HEK293 (cell line): Measurements from ENCODE around the gene KIF27.

ENCODE experiments used
- HIC1 ChIP-seq: fragments of 450-650 bp; formaldehyde crosslinking; IDR thresholded peaks from 2 replicates; pipeline ENCODE4 v1.5.1; 2016; ENCODE audit warnings: missing biosample characterization, missing genetic modification characterization
- PRDM1 ChIP-seq: fragments of 450-650 bp; formaldehyde crosslinking; IDR thresholded peaks from 2 replicates; pipeline ENCODE4; 2016; ENCODE audit warnings: missing biosample characterization, missing genetic modification characterization
- SCRT2 ChIP-seq: fragments of 450-650 bp; formaldehyde crosslinking; IDR thresholded peaks from 2 replicates; pipeline ENCODE4 v1.5.1; 2016; ENCODE audit warnings: missing biosample characterization, missing genetic modification characterization
- YY1 ChIP-seq: fragments of 450-650 bp; formaldehyde crosslinking; IDR thresholded peaks from 2 replicates; pipeline ENCODE4 v1.5.1; 2018; ENCODE audit warnings: missing biosample characterization, missing genetic modification characterization
- ZFHX2 ChIP-seq: fragments of 450-650 bp; formaldehyde crosslinking; conservative IDR thresholded peaks from 2 replicates; pipeline ENCODE4 v1.5.1; 2016; ENCODE audit warnings: missing biosample characterization, missing genetic modification characterization
- ZNF488 ChIP-seq: fragments of 450-650 bp; formaldehyde crosslinking; IDR thresholded peaks from 2 replicates; pipeline ENCODE4 v1.5.1; 2016; ENCODE audit warnings: missing biosample characterization, missing genetic modification characterization
- ZNF518A ChIP-seq: fragments of 450-650 bp; formaldehyde crosslinking; conservative IDR thresholded peaks from 2 replicates; pipeline ENCODE4 v1.5.1; 2016; ENCODE audit warnings: low read depth, missing biosample characterization, missing genetic modification characterization
- ZNF549 ChIP-seq: fragments of 450-650 bp; IDR thresholded peaks from 2 replicates; pipeline ENCODE4 v1.5.1; 2018; ENCODE audit warnings: missing biosample characterization, missing genetic modification characterization, mild to moderate bottlenecking, inconsistent platforms, moderate library complexity
- ZNF621 ChIP-seq: fragments of 450-650 bp; formaldehyde crosslinking; IDR thresholded peaks from 2 replicates; pipeline ENCODE4 v1.5.1; 2017; ENCODE audit warnings: missing biosample characterization, missing genetic modification characterization
- ZNF624 ChIP-seq: fragments of 450-650 bp; formaldehyde crosslinking; IDR thresholded peaks from 2 replicates; pipeline ENCODE4 v1.5.1; 2017; ENCODE audit warnings: missing biosample characterization, missing genetic modification characterization
- ZNF645 ChIP-seq: fragments of 450-650 bp; formaldehyde crosslinking; IDR thresholded peaks from 2 replicates; pipeline ENCODE4; 2016; ENCODE audit warnings: missing biosample characterization, missing genetic modification characterization
- ZNF843 ChIP-seq: fragments of 450-650 bp; formaldehyde crosslinking; IDR thresholded peaks from 2 replicates; pipeline ENCODE4 v1.5.1; 2016; ENCODE audit warnings: missing biosample characterization, missing genetic modification characterization
- ZSCAN18 ChIP-seq: fragments of 450-650 bp; formaldehyde crosslinking; IDR thresholded peaks from 2 replicates; pipeline ENCODE4 v1.5.1; 2016; ENCODE audit warnings: missing biosample characterization, missing genetic modification characterization
- ZSCAN23 ChIP-seq: fragments of 450-650 bp; formaldehyde crosslinking; IDR thresholded peaks from 2 replicates; pipeline ENCODE4 v1.5.1; 2016; ENCODE audit warnings: missing biosample characterization, missing genetic modification characterization
- ZSCAN30 ChIP-seq: fragments of 450-650 bp; IDR thresholded peaks from 2 replicates; pipeline ENCODE4 v1.5.1; 2018; ENCODE audit warnings: missing biosample characterization, mild to moderate bottlenecking, missing genetic modification characterization, moderate library complexity
- TF ChIP-seq, protein P1 (sequence below): fragments of 450-650 bp; formaldehyde crosslinking; IDR thresholded peaks from 2 replicates; pipeline ENCODE4 v1.5.1; 2017; ENCODE audit warnings: missing biosample characterization, missing genetic modification characterization
- TF ChIP-seq, protein P2 (sequence below): fragments of 450-650 bp; formaldehyde crosslinking; IDR thresholded peaks from 2 replicates; pipeline ENCODE4 v1.5.1; 2017; ENCODE audit warnings: missing biosample characterization, missing genetic modification characterization
- TF ChIP-seq, protein P3 (sequence below): fragments of 450-650 bp; formaldehyde crosslinking; optimal IDR thresholded peaks from 2 replicates; pipeline ENCODE3; 2016; ENCODE audit warnings: missing biosample characterization, mild to moderate bottlenecking, missing genetic modification characterization
- TF ChIP-seq, protein P4 (sequence below): fragments of 450-650 bp; formaldehyde crosslinking; IDR thresholded peaks from 2 replicates; pipeline ENCODE4 v1.5.1; 2016; ENCODE audit warnings: missing biosample characterization, missing genetic modification characterization, low read depth

KIF27 gene

DNA sequence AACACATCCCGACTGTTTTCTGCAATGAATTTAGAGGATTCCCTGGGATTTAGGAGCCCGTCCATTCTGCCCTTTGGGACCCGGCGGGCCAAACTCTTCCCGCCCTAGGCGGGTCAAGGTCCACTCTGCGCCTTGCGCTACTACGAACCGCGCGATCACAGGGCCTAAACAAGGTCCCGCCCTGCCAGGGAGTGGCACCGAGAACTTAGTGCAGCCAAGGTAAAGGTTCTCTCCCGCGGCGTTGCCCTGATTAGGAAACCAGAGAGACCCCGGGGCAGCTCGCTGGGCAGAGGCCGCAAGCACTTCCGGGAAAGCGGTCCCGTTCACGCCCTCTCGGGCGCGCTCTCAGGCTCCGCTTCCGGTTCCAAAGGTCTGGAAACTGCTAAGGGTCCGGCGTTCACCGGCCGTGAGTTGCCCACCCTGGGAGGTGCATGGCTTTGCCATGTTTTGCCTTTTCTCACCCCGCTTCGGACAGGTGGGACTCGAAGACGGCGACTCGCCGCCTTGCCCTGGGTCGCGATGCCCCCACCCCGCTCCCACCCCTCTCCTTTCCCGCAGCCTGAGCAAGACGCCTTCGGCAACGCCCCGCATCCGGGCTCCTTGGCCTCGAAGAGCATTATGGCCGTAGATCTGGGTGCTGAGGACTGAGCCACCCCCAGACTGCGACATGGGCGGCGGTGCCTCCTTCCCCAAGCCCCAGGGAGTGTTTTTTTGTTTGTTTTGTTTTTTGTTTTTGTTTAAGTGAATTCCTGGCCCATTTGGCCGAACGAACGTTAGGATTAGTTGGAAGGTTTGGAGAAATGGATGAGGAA, 35.4 kb upstream of the KIF27 start (continued):
- TF ChIP-seq ZNF518A (tag by site-specific recombination) (peak; percentile 46), ZSCAN23 (tag by site-specific recombination) (no peak), ZNF843 (tag by site-specific recombination) (no peak), ZSCAN18 (tag by site-specific recombination) (no peak), SCRT2 (no peak), ZNF488 (no peak), PRDM1 (no peak), HIC1 (tag by site-specific recombination) (peak; percentile 74; the same call in 1 of the 2 replicates), ZNF549 (no peak), YY1 (tag by site-specific recombination) (peak; percentile 23; the same call in 1 of the 2 replicates), ZNF645 (tag by site-specific recombination) (no peak), ZFHX2 (tag by site-specific recombination) (peak; percentile 19; the same call in 1 of the 2 replicates), ZNF624 (tag by site-specific recombination) (no peak), ZNF621 (tag by site-specific recombination) (no peak), ZSCAN30 (no peak)
- TF ChIP-seq, protein P1, sequence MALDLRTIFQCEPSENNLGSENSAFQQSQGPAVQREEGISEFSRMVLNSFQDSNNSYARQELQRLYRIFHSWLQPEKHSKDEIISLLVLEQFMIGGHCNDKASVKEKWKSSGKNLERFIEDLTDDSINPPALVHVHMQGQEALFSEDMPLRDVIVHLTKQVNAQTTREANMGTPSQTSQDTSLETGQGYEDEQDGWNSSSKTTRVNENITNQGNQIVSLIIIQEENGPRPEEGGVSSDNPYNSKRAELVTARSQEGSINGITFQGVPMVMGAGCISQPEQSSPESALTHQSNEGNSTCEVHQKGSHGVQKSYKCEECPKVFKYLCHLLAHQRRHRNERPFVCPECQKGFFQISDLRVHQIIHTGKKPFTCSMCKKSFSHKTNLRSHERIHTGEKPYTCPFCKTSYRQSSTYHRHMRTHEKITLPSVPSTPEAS (tag by site-specific recombination), result no peak
- TF ChIP-seq, protein P2, sequence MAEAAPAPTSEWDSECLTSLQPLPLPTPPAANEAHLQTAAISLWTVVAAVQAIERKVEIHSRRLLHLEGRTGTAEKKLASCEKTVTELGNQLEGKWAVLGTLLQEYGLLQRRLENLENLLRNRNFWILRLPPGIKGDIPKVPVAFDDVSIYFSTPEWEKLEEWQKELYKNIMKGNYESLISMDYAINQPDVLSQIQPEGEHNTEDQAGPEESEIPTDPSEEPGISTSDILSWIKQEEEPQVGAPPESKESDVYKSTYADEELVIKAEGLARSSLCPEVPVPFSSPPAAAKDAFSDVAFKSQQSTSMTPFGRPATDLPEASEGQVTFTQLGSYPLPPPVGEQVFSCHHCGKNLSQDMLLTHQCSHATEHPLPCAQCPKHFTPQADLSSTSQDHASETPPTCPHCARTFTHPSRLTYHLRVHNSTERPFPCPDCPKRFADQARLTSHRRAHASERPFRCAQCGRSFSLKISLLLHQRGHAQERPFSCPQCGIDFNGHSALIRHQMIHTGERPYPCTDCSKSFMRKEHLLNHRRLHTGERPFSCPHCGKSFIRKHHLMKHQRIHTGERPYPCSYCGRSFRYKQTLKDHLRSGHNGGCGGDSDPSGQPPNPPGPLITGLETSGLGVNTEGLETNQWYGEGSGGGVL, result no peak
- TF ChIP-seq, protein P3, sequence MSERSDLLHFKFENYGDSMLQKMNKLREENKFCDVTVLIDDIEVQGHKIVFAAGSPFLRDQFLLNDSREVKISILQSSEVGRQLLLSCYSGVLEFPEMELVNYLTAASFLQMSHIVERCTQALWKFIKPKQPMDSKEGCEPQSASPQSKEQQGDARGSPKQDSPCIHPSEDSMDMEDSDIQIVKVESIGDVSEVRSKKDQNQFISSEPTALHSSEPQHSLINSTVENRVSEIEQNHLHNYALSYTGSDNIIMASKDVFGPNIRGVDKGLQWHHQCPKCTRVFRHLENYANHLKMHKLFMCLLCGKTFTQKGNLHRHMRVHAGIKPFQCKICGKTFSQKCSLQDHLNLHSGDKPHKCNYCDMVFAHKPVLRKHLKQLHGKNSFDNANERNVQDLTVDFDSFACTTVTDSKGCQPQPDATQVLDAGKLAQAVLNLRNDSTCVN, result peak; percentile 74
- TF ChIP-seq, protein P4, sequence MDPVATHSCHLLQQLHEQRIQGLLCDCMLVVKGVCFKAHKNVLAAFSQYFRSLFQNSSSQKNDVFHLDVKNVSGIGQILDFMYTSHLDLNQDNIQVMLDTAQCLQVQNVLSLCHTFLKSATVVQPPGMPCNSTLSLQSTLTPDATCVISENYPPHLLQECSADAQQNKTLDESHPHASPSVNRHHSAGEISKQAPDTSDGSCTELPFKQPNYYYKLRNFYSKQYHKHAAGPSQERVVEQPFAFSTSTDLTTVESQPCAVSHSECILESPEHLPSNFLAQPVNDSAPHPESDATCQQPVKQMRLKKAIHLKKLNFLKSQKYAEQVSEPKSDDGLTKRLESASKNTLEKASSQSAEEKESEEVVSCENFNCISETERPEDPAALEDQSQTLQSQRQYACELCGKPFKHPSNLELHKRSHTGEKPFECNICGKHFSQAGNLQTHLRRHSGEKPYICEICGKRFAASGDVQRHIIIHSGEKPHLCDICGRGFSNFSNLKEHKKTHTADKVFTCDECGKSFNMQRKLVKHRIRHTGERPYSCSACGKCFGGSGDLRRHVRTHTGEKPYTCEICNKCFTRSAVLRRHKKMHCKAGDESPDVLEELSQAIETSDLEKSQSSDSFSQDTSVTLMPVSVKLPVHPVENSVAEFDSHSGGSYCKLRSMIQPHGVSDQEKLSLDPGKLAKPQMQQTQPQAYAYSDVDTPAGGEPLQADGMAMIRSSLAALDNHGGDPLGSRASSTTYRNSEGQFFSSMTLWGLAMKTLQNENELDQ (tag by site-specific recombination), result no peak
